Measurements from ENCODE around the gene EEF1AKMT4.

EEF1AKMT4 gene

DNA sequence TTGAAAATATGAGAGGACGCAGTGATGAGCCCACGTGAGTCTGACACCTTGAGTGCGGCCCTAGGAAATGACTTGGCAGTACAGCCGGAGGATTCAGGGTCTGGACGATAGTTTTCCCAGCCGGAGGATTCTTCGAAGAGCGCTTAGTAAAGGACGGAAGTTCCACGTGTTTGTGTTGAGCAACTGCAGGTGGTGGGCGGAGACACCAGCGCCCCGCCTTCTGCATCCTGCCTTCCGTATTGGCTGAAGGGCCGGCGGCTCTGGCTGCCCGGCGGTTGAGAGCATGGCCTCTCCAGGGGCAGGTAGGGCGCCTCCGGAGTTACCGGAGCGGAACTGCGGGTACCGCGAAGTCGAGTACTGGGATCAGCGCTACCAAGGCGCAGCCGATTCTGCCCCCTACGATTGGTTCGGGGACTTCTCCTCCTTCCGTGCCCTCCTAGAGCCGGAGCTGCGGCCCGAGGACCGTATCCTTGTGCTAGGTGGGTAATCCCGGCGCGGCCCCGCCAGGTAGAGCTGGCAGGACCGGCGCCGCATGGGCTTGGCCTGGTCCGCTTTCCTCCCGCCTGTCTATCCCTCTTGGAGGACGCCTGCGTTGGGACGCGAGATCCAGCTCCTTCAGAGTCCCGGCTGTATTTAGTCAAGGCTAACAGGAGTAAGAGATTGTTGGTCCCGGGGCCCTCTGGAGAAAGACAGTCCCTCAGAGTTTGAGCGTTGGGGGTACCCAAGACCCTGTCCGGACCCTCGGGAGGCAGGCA is at the start of gene EEF1AKMT4:
TSS of gene EEF1AKMT4 (plus strand) at position 261 of the 755 bp plus-strand sequence. CDS start at position 284, 23 bp downstream.
- peak within 1 kb of the TSS; percentile 96 for H3K4me3 Mint-ChIP-seq
- H3K27ac Mint-ChIP-seq = peak within 1 kb of the TSS; percentile 97
- no peaks in the 10 kb centered on the region for H3K9me3 Mint-ChIP-seq
- peaks cover 9% of the 10 kb centered on the region for H3K36me3 Mint-ChIP-seq (ENCODE audit: low read depth)
- H3K4me1 Mint-ChIP-seq (ENCODE audit: low read depth) = peaks cover 12% of the 10 kb centered on the region
- peak; percentile 97 for DNase-seq (ENCODE audit: low spot score)
- H3K27me3 Mint-ChIP-seq (ENCODE audit: low read depth) = no peaks in the 10 kb centered on the region

DNA sequence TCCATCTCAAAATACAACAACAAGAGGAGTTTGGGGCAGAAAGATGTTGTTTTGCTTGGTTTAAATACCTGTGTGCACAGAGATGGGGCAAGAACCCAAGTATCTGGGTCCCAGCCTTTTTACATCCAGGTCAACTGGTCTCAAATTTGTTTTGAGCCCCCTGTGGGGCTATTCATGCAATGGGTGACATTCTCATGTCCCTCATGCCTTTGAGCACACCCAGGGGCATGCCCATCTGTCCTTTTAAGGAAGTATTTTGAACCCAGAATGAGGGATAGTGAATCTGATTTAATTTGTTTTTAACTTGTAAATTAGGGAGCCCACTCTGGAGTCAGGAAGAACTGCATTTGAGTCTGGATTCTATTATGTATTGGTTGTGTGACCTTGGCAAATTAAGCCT is 48.6 kb upstream of the EEF1AKMT4 start:
- peaks cover 2% of the 10 kb centered on the region for H3K27me3 Mint-ChIP-seq (ENCODE audit: low read depth)
- no peaks in the 10 kb centered on the region for H3K4me1 Mint-ChIP-seq (ENCODE audit: low read depth)
- DNase-seq (ENCODE audit: low spot score) = no peak
- no peak overlapping the region for H3K4me3 Mint-ChIP-seq
- H3K36me3 Mint-ChIP-seq (ENCODE audit: low read depth) = no peaks in the 10 kb centered on the region
- H3K27ac Mint-ChIP-seq = no peak overlapping the region
- no peaks in the 10 kb centered on the region for H3K9me3 Mint-ChIP-seq

DNA sequence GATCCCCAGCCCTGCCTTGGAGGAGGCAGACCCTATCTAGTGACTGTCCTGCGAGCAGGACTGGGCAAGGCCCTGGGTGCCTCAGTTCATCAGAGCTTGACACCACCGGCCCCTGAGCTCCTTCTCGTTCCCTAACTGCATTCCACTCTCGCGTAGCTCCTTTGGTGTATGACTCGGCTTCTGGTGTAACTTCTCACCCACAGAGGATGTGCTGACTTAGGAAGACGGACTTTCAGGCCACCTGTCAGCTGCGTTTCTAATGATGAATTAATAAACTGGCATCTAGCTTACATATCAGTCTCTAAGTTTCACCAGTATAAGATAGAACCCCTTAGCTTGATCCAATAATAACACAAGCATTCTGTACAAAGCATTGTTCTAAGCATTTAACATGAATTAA is 45.9 kb upstream of the EEF1AKMT4 start:
- Mint-ChIP-seq H3K9me3 (no peaks in the 10 kb centered on the region), H3K27me3 (ENCODE audit: low read depth) (peaks cover 15% of the 10 kb centered on the region), H3K27ac (no peak overlapping the region), H3K36me3 (ENCODE audit: low read depth) (no peaks in the 10 kb centered on the region), H3K4me3 (no peak overlapping the region), H3K4me1 (ENCODE audit: low read depth) (no peaks in the 10 kb centered on the region)
- no peak for DNase-seq (ENCODE audit: low spot score)

DNA sequence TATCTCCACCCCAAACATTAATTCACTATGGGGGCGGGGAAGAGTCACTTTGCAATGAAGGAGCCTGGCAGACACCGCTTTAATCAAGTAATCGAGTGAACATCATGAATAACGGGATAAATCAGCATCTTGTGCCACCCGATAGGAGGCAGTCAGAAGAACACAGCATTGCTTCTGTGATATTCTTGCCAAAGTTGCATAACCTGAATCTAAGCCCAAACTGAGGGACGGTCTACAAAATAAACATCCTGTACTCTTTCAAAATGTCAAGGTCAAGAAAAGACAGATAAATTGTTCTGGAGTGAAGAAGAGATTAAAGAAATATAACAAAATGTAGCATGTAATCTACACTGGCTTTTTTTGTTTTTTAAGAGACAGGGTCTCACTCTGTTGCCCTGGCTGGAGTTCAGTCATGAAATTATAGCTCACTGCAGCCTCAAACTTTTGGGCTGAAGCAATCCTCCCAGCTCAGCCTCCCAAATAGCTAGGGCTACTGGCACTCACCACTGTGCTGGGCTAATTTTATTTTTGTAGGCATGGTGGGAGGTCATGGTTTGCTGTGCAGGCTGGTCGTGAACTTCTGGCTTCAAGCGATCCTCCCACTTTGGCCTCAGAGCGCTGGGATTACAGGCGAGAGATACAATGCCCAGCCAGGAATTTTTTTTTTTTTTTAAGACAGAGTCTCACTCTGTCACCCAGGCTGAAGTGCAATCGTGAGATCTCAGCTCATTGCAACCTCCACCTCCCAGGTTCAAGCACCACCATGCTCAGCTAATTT is 40.1 kb upstream of the EEF1AKMT4 start:
- Mint-ChIP-seq H3K4me1 (ENCODE audit: low read depth) (no peaks in the 10 kb centered on the region), H3K27ac (no peak overlapping the region), H3K27me3 (ENCODE audit: low read depth) (peaks cover 20% of the 10 kb centered on the region), H3K4me3 (no peak overlapping the region), H3K36me3 (ENCODE audit: low read depth) (no peaks in the 10 kb centered on the region), H3K9me3 (no peaks in the 10 kb centered on the region)
- DNase-seq (ENCODE audit: low spot score) = no peak

DNA sequence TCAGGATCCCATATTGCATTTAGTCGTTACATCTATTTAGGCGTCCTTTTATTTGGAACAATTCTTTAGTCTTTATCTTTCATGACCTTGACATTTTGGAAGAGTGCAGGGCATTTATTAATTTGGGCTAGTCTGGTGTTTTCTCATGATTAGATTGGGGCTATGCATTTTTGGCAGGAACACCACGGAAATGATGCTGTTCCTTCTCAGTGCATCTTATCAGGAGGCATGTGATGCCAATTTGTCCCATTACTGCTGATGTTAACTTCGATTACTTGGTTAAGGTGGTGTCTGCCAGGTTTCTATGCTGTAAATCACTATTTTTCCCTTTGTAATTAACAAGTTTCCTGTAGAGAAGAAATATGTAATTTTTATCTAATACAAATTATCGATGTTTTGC is 38.2 kb upstream of the EEF1AKMT4 start:
- H3K9me3 Mint-ChIP-seq = no peaks in the 10 kb centered on the region
- peaks cover 21% of the 10 kb centered on the region for H3K27me3 Mint-ChIP-seq (ENCODE audit: low read depth)
- no peak overlapping the region for H3K27ac Mint-ChIP-seq
- H3K4me1 Mint-ChIP-seq (ENCODE audit: low read depth) = no peaks in the 10 kb centered on the region
- no peak overlapping the region for H3K4me3 Mint-ChIP-seq
- H3K36me3 Mint-ChIP-seq (ENCODE audit: low read depth) = no peaks in the 10 kb centered on the region
- DNase-seq (ENCODE audit: low spot score) = no peak

DNA sequence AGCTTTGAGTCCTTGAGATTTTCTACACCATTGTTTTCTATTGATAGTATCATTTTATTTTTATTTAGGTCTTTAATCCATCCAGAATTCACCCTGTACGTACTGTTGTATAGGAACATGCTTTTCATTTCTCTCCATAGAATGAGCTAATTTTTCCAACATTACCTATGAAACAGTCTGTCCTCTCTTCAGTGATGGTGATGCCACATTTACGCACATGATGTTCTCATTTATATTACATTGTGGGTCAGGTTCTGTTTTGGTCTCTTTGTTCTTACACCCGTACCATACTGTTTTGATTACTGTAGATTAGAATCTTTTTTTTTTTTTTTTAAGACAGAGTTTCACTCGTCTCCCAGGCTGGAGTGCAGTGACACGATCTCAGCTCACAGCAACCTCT is 37.8 kb upstream of the EEF1AKMT4 start:
- DNase-seq (ENCODE audit: low spot score) = no peak
- peaks cover 16% of the 10 kb centered on the region for H3K27me3 Mint-ChIP-seq (ENCODE audit: low read depth)
- no peaks in the 10 kb centered on the region for H3K9me3 Mint-ChIP-seq
- no peak overlapping the region for H3K4me3 Mint-ChIP-seq
- no peaks in the 10 kb centered on the region for H3K4me1 Mint-ChIP-seq (ENCODE audit: low read depth)
- no peak overlapping the region for H3K27ac Mint-ChIP-seq
- H3K36me3 Mint-ChIP-seq (ENCODE audit: low read depth) = no peaks in the 10 kb centered on the region

DNA sequence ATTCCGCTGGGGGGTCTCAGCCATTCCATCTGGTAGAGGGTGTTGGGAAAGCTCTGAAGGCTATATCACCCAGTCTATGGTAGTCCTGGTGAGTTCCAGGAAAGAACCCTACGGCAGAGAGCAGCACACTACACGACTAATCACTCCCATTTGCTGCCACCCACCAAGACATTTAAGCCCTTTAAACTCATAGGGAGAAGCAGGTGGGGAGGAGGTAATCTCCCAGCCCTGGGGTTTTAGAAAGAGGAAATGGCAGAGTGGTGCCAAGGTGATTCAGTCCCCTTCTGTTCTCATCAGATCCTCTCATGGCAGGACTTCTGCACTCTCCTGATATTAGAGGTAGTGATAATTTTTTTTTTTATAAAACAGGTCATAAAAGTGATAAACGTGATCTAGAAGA is 30.7 kb upstream of the EEF1AKMT4 start:
- Mint-ChIP-seq H3K9me3 (no peaks in the 10 kb centered on the region), H3K4me3 (no peak overlapping the region), H3K27me3 (ENCODE audit: low read depth) (peaks cover 13% of the 10 kb centered on the region), H3K4me1 (ENCODE audit: low read depth) (no peaks in the 10 kb centered on the region), H3K36me3 (ENCODE audit: low read depth) (no peaks in the 10 kb centered on the region), H3K27ac (no peak overlapping the region)
- no peak for DNase-seq (ENCODE audit: low spot score)

DNA sequence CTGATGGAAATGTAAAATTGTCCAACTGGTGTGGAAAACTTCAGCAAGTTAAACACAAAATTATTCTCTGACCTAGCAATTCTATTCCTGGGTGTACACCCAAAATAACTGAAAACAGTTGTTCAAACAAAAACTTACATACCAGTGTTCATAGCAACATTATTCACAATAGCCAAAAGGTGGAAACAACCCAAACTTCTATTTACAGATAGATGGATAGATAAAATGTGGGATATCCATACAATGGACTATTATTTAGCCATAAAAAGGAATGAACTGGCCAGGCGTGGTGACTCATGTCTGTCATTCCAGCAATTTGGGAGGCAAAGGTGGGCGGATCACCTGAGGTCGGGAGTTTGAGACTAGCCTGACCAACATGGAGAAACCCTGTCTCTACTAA is 27.0 kb upstream of the EEF1AKMT4 start:
- H3K4me3 Mint-ChIP-seq = no peak overlapping the region
- no peaks in the 10 kb centered on the region for H3K4me1 Mint-ChIP-seq (ENCODE audit: low read depth)
- no peak overlapping the region for H3K27ac Mint-ChIP-seq
- no peak for DNase-seq (ENCODE audit: low spot score)
- no peaks in the 10 kb centered on the region for H3K9me3 Mint-ChIP-seq
- H3K36me3 Mint-ChIP-seq (ENCODE audit: low read depth) = no peaks in the 10 kb centered on the region
- H3K27me3 Mint-ChIP-seq (ENCODE audit: low read depth) = peaks cover 21% of the 10 kb centered on the region

DNA sequence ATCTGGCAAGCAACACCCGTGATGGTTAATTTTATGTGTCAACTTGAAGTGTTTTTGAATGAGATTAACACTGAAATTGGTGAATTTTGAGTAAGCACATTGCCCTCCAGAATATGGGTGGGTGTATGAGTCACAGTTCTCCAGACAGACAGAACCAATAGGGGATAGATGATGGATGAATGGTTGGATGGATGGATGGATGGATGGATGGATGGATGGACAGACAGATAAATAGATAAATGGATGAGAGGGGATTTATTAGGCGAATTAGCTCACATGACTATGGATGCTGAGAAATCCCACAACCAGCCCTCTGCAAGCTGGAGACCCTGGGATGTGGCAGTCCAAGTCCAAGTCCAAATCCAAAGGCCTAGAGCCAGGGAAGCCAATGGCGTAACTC is 25.5 kb upstream of the EEF1AKMT4 start:
- H3K9me3 Mint-ChIP-seq = no peaks in the 10 kb centered on the region
- H3K4me3 Mint-ChIP-seq = no peak overlapping the region
- H3K36me3 Mint-ChIP-seq (ENCODE audit: low read depth) = no peaks in the 10 kb centered on the region
- H3K4me1 Mint-ChIP-seq (ENCODE audit: low read depth) = peaks cover 2% of the 10 kb centered on the region
- no peak for DNase-seq (ENCODE audit: low spot score)
- H3K27me3 Mint-ChIP-seq (ENCODE audit: low read depth) = peaks cover 35% of the 10 kb centered on the region
- no peak overlapping the region for H3K27ac Mint-ChIP-seq

DNA sequence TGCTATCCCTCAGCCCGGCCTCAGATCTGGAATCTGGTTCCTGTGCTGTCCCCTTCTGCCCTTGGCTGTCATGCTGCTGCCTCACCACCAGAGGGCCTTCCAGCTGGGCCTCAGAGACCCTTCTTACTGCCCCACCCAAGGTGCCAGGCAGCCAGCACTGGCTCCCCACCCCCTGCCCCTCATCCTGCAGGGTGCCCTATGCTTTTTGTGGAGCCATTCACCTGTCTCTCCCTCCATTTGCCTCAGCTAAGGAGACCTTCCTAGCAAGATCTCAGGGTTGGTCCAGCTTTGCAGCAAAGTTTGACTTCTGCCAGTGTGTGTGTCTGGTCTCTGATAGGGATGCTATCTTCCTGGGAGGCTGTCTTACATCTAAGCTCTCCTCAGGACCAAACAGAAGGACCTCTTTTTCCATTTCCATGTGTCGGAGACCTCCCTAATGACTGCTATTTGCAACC is 22.0 kb upstream of the EEF1AKMT4 start:
- peaks cover 55% of the 10 kb centered on the region for H3K27me3 Mint-ChIP-seq (ENCODE audit: low read depth)
- H3K4me1 Mint-ChIP-seq (ENCODE audit: low read depth) = peaks cover 4% of the 10 kb centered on the region
- no peaks in the 10 kb centered on the region for H3K9me3 Mint-ChIP-seq
- no peak overlapping the region for H3K27ac Mint-ChIP-seq
- no peak overlapping the region for H3K4me3 Mint-ChIP-seq
- DNase-seq (ENCODE audit: low spot score) = peak; percentile 27
- H3K36me3 Mint-ChIP-seq (ENCODE audit: low read depth) = no peaks in the 10 kb centered on the region

DNA sequence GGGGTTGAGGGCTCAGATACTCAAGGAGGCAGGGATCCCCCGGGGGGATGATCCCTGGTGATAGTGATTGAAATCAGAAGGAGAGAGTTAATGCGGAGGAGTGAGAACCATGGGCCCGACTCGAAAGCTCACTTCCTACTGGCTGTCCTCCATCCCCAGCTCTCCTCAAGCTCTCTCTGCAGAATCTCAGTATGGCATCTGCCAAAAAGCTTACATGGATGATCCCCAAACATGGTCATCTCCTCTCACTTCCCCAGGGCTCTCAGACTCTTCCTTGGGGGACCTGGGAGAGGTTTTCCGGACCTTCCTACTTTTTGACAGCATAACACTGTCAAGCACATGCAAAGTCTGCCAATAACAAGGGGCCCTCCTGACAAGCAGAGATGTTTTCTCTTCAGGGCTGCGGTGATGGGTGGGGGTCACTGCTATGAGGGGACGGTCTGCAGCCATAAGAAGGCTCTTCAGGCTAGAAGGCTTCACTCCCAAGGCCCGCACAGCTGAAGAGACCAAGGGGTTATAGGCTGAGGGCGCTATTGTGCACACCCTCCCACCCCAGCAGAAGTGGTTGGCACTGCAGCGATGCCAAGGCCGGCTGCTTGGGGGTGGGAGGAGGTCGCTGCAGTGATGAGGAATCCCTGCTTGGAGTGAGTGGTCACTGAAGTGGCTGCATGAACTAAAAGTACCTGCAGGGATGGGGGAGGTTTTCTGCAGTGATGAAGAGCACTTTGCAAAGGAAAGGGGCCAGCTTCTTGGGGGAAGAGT is 20.9 kb upstream of the EEF1AKMT4 start:
- H3K4me1 Mint-ChIP-seq (ENCODE audit: low read depth) = peaks cover 4% of the 10 kb centered on the region
- no peak for DNase-seq (ENCODE audit: low spot score)
- peaks cover 53% of the 10 kb centered on the region for H3K27me3 Mint-ChIP-seq (ENCODE audit: low read depth)
- H3K9me3 Mint-ChIP-seq = no peaks in the 10 kb centered on the region
- peak overlapping the region; percentile 73 for H3K4me3 Mint-ChIP-seq
- no peaks in the 10 kb centered on the region for H3K36me3 Mint-ChIP-seq (ENCODE audit: low read depth)
- H3K27ac Mint-ChIP-seq = no peak overlapping the region

DNA sequence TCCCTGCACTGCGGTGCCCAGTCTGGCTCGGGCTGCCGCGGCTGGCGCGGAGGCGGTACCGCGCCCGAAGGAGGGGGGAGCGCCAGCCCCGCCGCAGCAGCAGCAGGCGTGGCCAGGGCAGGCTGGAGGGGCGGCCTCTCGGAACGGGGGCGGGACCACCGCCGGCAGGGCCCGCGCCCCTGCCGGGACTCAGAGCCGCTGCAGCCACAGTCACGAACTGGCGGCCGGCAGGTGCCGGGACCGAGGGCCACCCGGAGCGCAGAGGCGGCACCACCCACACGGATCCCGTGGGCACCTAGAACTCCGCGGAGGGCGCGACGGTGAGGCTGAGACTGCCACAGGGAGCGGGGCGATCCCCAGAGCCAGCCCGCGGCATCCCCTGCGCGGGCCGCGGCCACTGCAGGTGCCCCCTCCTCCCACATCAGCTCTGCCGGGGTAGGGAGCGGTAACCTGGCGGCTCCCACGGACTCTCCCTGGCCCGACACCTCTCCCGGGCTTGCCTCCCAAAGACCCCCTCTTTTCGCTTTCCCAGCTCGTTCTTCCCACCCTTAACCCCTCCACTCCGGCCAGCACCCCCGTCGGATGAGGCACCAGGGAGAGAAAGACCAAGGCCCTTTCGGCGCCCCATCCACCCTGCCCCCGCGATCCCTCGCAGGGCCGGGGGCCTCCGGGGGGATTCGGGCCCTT is 19.9 kb upstream of the EEF1AKMT4 start, which contains the start of gene VWA5B2:
TSS of gene VWA5B2 (plus strand) at position 192 of the 687 bp plus-strand sequence. CDS start 944 bp downstream, outside the sequence.
- Mint-ChIP-seq H3K27ac (no peak within 1 kb of the TSS), H3K4me3 (peak within 1 kb of the TSS; percentile 73), H3K4me1 (ENCODE audit: low read depth) (peaks cover 4% of the 10 kb centered on the region), H3K36me3 (ENCODE audit: low read depth) (no peaks in the 10 kb centered on the region), H3K9me3 (no peaks in the 10 kb centered on the region), H3K27me3 (ENCODE audit: low read depth) (peaks cover 51% of the 10 kb centered on the region)
- DNase-seq (ENCODE audit: low spot score) = peak; percentile 67

DNA sequence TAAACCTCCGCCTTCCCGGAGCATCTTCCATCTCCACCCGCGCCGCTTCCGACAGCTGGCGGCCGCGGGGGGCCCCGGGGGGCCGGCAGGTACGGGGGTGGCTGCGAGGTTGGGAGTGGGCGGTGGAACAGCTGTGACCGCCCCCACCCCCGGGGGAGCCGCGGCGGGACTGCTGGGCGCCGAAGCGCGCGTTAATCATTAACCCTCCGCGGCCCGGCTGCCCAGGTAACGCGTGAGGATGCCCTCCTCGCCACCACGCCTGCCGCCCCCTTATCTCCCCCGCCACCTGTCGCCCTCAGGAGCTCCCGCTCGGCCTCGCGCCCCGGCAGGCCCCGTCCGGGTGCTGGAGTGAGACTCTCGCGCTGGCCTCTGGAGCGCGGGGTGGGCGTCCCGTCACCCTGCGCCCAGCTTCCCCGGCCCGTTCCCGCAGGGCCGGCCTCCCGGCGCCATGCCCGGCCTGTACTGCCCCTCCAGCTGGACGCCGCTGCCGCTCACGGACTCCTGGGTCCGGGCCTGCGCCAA is 19.3 kb upstream of the EEF1AKMT4 start:
- Mint-ChIP-seq H3K4me3 (no peak overlapping the region), H3K27ac (no peak overlapping the region), H3K27me3 (ENCODE audit: low read depth) (peaks cover 49% of the 10 kb centered on the region), H3K36me3 (ENCODE audit: low read depth) (no peaks in the 10 kb centered on the region), H3K9me3 (no peaks in the 10 kb centered on the region), H3K4me1 (ENCODE audit: low read depth) (peaks cover 4% of the 10 kb centered on the region)
- DNase-seq (ENCODE audit: low spot score) = no peak

Data from T-helper 2 cell treated with Interferon-gamma antibody and Interleukin-4, amounts not matched to agents 5 μg/mL and 100 μg/mL, for 36 hours (primary cell).